DMS79 treated with DMSO at 0.1 percent for 48 hours (cell line): ENCODE data around the gene RPL31.

Source experiments
- DNase-seq: peaks from one replicate; lab custom pipeline; 2025; lab: John Stamatoyannopoulos, UW

RPL31 gene

GRCh38 chr2:100975521-100975785 lies 26.6 kb upstream of the RPL31 start:
- DNase-seq: no peak

DNA sequence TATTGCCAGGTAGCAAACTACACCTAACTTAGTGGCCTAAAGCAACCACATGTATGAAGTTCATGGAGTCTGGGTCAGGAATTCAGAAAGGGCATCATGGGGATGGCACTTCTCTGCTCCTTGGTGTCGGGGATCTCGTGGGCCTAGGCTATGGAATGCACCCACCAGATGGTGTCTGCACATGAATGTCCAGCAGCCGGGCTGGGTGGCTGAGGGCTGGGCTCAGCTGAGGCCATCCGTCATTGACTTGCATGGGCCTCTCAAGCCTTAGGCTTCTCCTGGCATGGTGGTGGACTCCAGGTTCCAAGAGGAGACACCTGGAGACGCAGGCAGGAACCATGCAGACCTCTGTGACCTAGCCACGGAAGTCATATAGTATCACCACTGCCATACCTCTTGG lies 26.0 kb upstream of the RPL31 start:
- no peak for DNase-seq

- DNase-seq: peak; percentile 11
Measured at GRCh38 chr2:100976645-100977391, 25.3 kb upstream of the RPL31 start.

GRCh38 chr2:100977511-100977910 lies 24.6 kb upstream of the RPL31 start:
- DNase-seq: no peak

GRCh38 chr2:100978582-100979191 lies 23.4 kb upstream of the RPL31 start:
- no peak for DNase-seq

DNA sequence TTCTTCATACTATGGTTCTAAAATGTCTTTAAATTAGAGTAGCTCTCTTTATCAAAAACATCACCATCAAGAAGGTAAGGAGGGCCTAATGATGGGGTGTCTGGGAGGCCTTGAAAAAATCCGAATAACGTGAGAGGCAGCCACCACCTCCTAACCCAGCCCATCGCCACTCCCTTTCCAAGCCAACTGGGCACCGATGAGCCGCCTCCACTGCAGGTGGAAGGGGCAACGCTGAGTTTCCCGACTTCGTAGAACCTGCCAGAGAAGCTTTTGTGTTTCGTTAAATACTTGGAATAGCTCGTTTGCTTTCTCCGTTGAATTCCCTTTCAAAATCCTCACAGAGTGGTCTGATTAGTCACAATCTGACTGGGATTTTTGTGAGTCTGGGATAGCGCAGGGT lies 22.0 kb upstream of the RPL31 start:
- no peak for DNase-seq

GRCh38 chr2:100981011-100981410 lies 21.1 kb upstream of the RPL31 start:
- DNase-seq: no peak

- no peak for DNase-seq
Measured at GRCh38 chr2:100982431-100982861, 19.6 kb upstream of the RPL31 start.

- no peak for DNase-seq
Measured at GRCh38 chr2:100983201-100983600, 18.9 kb upstream of the RPL31 start.

DNA sequence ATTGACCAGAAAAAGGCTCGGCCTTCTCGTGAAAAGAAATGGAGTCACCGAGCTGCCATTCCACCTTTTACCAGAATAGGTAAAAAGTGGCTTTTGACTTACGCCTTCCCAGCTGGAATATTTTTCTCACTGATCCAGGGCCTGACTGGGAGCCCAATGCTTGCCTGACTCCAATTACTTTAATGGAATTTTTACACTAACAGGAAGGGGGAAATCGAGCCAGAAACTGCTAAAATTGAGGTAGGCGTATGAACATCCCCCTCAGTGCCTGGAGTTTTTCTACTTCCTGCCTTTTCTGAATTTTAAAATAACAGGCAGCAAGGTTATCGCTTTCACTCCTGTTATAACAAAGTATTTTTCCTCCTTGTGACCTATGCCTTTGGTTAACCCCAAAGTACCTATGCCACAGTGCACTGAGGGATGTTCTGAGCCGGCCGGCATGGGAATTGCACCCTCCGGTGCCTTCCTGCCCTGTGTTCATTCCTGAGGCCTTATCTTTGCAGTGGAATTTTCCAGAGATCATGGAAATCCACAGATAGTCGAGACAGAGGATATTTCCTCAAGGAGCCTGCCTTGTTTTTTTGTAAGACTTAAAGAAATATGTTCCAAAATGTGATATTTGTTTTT lies 18.3 kb upstream of the RPL31 start:
- no peak for DNase-seq

- DNase-seq: peak; percentile 33
Measured at GRCh38 chr2:100984892-100985307, 17.2 kb upstream of the RPL31 start.

GRCh38 chr2:100986157-100986556 lies 15.9 kb upstream of the RPL31 start:
- DNase-seq: no peak

GRCh38 chr2:100987536-100987935 lies 14.6 kb upstream of the RPL31 start:
- no peak for DNase-seq

DNA sequence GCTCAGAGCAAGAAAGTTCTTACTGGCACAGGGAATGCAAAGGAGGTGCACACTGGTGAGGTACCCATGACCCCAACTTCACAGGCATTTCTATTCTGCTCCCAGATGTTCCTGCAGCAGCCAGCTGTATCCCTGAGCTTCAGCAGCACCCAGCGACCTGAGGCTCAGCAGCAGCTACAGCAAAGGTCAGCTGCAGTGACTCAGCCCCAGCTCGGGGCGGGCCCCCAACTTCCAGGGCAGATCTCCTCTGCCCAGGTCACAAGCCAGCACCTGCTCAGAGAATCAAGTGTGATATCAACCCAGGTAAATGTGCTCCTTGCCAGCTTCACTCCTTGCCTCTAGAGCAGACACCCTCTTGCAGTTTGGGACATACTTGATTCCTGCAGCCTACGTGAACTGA lies 14.1 kb upstream of the RPL31 start:
- DNase-seq: no peak

GRCh38 chr2:100988630-100989417 lies 13.3 kb upstream of the RPL31 start:
- DNase-seq: no peak

- DNase-seq: no peak
Measured at GRCh38 chr2:100989666-100990065, 12.4 kb upstream of the RPL31 start.

DNA sequence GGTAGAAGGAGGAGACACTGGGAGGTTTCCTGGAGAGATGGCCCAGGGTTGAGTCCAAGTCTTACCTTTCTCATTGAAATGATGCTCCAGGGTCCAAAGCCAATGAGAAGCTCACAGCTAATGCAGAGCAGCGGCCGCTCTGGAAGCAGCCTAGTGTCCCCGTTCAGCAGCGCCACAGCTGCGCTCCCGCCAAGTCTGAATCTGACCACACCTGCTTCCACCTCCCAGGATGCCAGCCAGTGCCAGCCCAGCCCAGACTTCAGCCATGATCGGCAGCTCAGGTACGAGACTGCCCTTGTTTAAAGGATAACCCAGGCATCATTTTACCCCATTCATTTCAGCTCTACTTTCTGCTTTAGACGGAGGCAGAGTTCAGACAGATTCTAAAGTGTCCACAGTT lies 11.9 kb upstream of the RPL31 start:
- peak; percentile 52 for DNase-seq

- DNase-seq: peak; percentile 31
Measured at GRCh38 chr2:100990650-100991403, 11.3 kb upstream of the RPL31 start.

- no peak for DNase-seq
Measured at GRCh38 chr2:100991404-100991773, 10.7 kb upstream of the RPL31 start.

GRCh38 chr2:100992262-100992661 lies 9.8 kb upstream of the RPL31 start:
- no peak for DNase-seq

DNA sequence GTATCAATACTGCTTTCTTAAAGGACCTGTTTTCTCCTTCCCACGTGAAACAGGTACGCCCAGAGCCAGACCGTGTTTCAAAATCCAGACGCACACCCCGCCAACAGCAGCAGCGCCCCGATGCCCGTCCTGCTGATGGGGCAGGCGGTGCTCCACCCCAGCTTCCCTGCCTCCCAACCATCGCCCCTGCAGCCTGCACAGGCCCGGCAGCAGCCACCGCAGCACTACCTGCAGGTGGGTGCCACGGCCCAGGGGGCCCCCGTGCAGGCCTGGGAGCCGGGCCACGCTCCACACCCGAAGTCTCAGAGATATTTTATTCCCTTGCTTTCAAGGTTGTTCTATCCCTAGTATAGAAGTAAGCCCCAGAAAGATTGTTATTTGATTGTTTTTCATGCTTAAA lies 8.8 kb upstream of the RPL31 start:
- no peak for DNase-seq
